Esophagus squamous epithelium (tissue), 5 donors: ENCODE results near the gene SCAMP3. TPM values are rescaled to one million over a fixed set of nuclear protein-coding genes. Genes with fewer than 3 reads are reported as not detected.

Experiments
- DNase-seq: peaks from one replicate; lab custom pipeline; 2025; lab: John Stamatoyannopoulos, UW
- H3K27ac ChIP-seq, 4 donors: fragments of 200-600 bp; sonication (generic); one replicate each; pipeline ENCODE4 v1.5.1; 2016 to 2019; ENCODE audit warnings: mild to moderate bottlenecking in 1 of 4
- H3K27me3 ChIP-seq, 4 donors: fragments of 200-600 bp; sonication (generic); 1 replicate in 3 of 4; 2 replicates in 1 of 4; pipeline versions ENCODE4 v1.5.1 to v1.6.0; 2017 to 2021; ENCODE audit warnings: antibody characterized with exemption in 1 of 4
- H3K36me3 ChIP-seq, 3 donors: fragments of 200-600 bp; sonication (generic); one replicate each; pipeline ENCODE4 v1.5.1; 2016 to 2019
- H3K4me1 ChIP-seq, 3 donors: fragments of 200-600 bp; sonication (generic); one replicate each; pipeline ENCODE4 v1.5.1; 2017 to 2019
- H3K4me3 ChIP-seq, 4 donors: fragments of 200-600 bp; sonication (generic); 1 replicate in 3 of 4; 2 replicates in 1 of 4; pipeline ENCODE4 v1.5.1; 2016 to 2019; ENCODE audit warnings: mild to moderate bottlenecking in 2 of 4, moderate library complexity in 1 of 4
- H3K9me3 ChIP-seq, 3 donors: fragments of 200-600 bp; sonication (generic); one replicate each; pipeline ENCODE4 v1.5.1; 2016 to 2019
- POLR2A ChIP-seq, 4 donors: fragments of 450-650 bp; IDR thresholded peaks; one replicate each; pipeline ENCODE4 v1.6.1; 2017; ENCODE audit warnings: antibody characterized with exemption in 4 of 4, mild to moderate bottlenecking in 4 of 4, moderate library complexity in 3 of 4
- WGBS, 2 donors: methylation state at CpG; one replicate each; pipeline ENCODE4 v1.1.5; 2018; 5-methylcytosine and 5-hydroxymethylcytosine counted together
- intact Hi-C: fragments of 100-400 bp; cut with DNase I; formaldehyde crosslinking; loops from one replicate; pipeline ENCODE4 v1.15.0; 2022
- total RNA-seq, 4 donors: library from RNA; depleted of rRNA; stranded (reverse); fragments of >200 nt; gene quantifications; one replicate each; pipeline ENCODE4 v1.1.0, GENCODE V29; 2016
- TF ChIP-seq, protein P1 (sequence below), 6 experiments: fragments of 450-650 bp in 4 of 6; fragments of 200-600 bp in 2 of 6; sonication (generic) in 2 of 6; IDR thresholded peaks; one replicate each; pipeline ENCODE4 v1.5.1; 2016 to 2019; ENCODE audit warnings: antibody characterized with exemption in 6 of 6, mild to moderate bottlenecking in 4 of 6, moderate library complexity in 4 of 6
- donor health status: DM: yes; HTN: yes; CAD: no.

SCAMP3 gene
- total RNA-seq, 4 donors from 2014 or later = 56.8 to 72.2 (median 60.1) TPM

DNA sequence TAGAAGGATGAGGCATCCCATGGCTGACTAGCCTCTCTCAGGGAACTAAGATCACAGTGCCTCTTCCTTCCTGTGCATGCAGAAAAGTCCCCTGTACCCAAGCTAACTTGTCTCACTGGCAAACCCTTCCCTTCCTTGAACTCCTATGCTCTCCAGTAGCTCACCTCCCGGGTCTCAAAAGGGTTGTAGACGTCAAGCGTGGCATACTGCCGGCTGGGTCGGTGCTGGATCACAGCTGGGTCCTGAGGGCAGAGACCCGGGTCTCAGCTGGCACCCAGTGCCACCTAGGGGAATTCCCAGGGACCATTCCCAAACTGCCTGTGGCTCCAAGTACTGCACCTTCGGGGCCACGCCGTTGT, 688 bp downstream of the SCAMP3 start:
- Histone ChIP-seq H3K36me3 (peaks cover 9 to 80% (median 42%) of the 10 kb centered on the region in 3 donors), H3K27me3 (no peaks in the 10 kb centered on the region), H3K9me3 (no peaks in the 10 kb centered on the region), H3K4me1 (peaks cover 15 to 33% (median 18%) of the 10 kb centered on the region in 3 donors), H3K4me3 (peak overlapping the region; percentile 58 to 88 (median 86)), H3K27ac (peak overlapping the region; percentile 80 to 90 (median 86))
- intact Hi-C loops = loop anchor here (10.0 kb wide), 1 partner anchor 243 kb away; no protein-coding TSS in a partner anchor
- TF ChIP-seq, protein P1, sequence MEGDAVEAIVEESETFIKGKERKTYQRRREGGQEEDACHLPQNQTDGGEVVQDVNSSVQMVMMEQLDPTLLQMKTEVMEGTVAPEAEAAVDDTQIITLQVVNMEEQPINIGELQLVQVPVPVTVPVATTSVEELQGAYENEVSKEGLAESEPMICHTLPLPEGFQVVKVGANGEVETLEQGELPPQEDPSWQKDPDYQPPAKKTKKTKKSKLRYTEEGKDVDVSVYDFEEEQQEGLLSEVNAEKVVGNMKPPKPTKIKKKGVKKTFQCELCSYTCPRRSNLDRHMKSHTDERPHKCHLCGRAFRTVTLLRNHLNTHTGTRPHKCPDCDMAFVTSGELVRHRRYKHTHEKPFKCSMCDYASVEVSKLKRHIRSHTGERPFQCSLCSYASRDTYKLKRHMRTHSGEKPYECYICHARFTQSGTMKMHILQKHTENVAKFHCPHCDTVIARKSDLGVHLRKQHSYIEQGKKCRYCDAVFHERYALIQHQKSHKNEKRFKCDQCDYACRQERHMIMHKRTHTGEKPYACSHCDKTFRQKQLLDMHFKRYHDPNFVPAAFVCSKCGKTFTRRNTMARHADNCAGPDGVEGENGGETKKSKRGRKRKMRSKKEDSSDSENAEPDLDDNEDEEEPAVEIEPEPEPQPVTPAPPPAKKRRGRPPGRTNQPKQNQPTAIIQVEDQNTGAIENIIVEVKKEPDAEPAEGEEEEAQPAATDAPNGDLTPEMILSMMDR (IDR thresholded peaks at IDR 0.05) = no peak
- no peak for TF ChIP-seq POLR2A (IDR thresholded peaks at IDR 0.05)
- no peak for DNase-seq
- 0% methylated on average over 4 of the region's 9 CpGs; no CpG with 5 or more reads in 1 of the 2 donors for WGBS, 2 donors

DNA sequence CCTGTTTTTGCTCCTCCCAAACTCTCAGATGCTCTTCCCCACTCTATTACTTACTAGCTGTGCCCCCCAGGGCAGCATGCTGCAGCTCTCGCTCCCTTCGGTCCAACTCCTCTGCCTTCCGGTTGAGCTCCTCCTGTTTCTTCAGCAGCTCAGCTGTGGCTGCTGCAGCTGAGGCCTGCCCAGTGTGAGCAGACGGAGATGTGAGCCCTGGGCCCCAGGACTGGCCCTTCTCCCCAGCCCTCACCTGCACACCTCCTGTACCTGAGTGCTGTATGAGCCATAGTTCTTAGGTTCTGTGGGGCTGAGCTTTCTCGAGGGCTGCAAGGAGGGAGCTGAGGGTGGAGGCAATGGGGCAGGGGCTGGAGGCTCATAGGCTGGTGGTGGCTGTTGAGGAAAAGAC, 1.9 kb downstream of the SCAMP3 start:
- intact Hi-C loops = loop anchor here (10.0 kb wide), 1 partner anchor 245 kb away; no protein-coding TSS in a partner anchor
- no peak for TF ChIP-seq POLR2A (IDR thresholded peaks at IDR 0.05)
- TF ChIP-seq, protein P1 (IDR thresholded peaks at IDR 0.05) = no peak
- no peaks in the 10 kb centered on the region for H3K9me3 ChIP-seq
- H3K4me1 ChIP-seq = peaks cover 20 to 44% (median 29%) of the 10 kb centered on the region in 3 donors
- WGBS, 2 donors = 89 to 93% methylated on average over 4 of the region's 5 CpGs
- H3K27ac ChIP-seq = no peak overlapping the region
- H3K36me3 ChIP-seq = peaks cover 0 to 71% (median 30%) of the 10 kb centered on the region in 3 donors
- H3K4me3 ChIP-seq = no peak overlapping the region
- no peaks in the 10 kb centered on the region for H3K27me3 ChIP-seq
- DNase-seq = no peak

DNA sequence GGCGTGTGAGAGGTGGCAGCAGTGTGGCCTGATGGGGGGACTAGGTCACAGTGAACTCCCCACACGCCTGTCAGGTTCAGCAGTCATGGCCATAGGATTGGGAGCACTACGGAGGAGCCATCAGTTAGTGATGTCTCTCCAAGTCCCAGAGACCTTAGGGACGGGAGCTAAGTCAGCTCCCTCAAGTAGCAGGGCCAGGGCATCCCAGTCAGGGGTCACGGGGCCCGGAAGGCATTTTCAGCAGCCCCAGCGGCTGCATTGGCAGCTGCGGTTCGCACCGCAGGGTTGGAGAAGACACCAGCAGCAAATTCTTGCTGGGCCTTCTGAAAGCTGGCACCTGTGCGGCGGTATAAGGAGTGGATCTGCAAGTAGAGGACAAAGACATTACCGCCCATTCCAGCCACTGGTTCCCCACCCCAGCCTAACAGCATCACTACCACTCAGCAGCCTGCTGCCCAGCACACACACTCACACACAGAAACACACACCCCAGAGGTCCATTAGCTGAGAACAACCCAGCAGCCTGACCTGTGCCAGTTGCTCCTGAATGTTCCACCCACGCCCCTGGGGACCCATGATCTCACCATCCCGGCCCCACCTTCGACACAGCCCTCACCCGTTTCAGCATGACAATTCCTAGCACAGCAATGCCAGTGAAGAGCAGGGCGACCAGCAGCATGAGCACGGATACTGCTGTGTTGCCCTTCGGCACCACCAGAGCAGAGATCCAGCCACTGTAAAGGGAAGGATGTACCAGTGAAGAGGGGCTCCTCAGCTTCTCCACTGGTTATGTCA, 5.9 kb downstream of the SCAMP3 start:
- Histone ChIP-seq H3K4me3 (peak overlapping the region; percentile 70 to 95 (median 88)), H3K36me3 (peaks cover 0 to 51% (median 12%) of the 10 kb centered on the region in 3 donors), H3K27me3 (no peaks in the 10 kb centered on the region), H3K4me1 (peaks cover 28 to 53% (median 34%) of the 10 kb centered on the region in 3 donors), H3K9me3 (no peaks in the 10 kb centered on the region), H3K27ac (peak overlapping the region; percentile 94 to 99 (median 97))
- no peak for TF ChIP-seq POLR2A (IDR thresholded peaks at IDR 0.05)
- TF ChIP-seq, protein P1 (IDR thresholded peaks at IDR 0.05) = no peak
- DNase-seq = no peak
- intact Hi-C loops = no loop called here
- WGBS, 2 donors = 61 to 90% methylated on average over 6 to 10 of the region's 20 CpGs

DNA sequence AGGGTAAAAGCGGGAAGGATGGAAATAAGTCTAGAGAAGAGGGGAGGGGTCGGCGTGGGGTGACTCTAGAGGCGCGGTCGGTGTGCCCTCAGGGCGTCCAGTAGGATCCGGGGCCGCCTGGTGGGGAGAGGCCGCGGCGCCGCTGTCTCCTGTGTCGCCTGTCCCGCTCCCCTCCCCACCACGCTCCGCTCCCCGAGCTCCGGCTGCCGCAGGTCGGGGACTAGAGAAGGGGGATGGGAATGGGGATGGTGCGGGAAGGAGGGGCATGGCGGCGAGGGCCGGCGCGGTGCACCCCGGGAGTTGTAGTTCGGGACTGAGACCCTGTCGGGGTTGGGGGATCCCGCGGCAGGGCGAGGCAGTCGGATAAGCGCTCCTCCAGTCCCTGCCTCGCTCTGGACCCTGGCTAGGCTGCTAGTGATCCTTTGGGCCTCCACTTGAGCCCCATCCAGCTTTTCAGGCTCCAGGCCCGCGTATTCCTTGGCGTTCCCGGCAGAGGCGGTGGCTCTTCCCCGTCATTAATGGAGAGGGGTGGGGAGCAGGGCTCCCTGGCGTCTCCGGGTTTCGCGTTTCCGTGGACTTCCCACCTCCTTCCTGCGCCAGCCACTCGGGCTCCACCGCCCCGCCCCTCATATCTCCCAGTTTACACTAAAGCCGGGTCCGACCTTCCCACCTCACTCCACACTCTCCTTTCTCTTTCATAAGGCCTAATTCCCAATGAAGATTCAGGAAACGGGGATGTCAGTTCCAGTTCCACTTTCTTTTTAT, 6.7 kb downstream of the SCAMP3 start, which contains the start of gene ENTREP3:
ENTREP3 (minus strand) TSS at position 241 of the 765 bp plus-strand sequence. CDS start 606 bp downstream, outside the sequence.
- whole genome bisulfite sequencing, 2 donors = 2 to 5% methylated on average over 38 to 46 of the region's 54 CpGs
- DNase-seq = no peak
- Histone ChIP-seq H3K4me3 (peak within 1 kb of the TSS; percentile 70 to 95 (median 88)), H3K27me3 (no peaks in the 10 kb centered on the region), H3K9me3 (no peaks in the 10 kb centered on the region), H3K36me3 (peaks cover 0 to 47% (median 11%) of the 10 kb centered on the region in 3 donors), H3K4me1 (peaks cover 28 to 53% (median 34%) of the 10 kb centered on the region in 3 donors), H3K27ac (peak within 1 kb of the TSS; percentile 94 to 99 (median 97))
- peak in 1 of 4 donors; percentile 58 for TF ChIP-seq POLR2A (IDR thresholded peaks at IDR 0.05)
- TF ChIP-seq, protein P1 (IDR thresholded peaks at IDR 0.05) = no peak
- intact Hi-C loops = no loop called here
